H1 (cell line): ENCODE measurements around the gene CEP41. TPM values are rescaled to one million over a fixed set of nuclear protein-coding genes. Genes with fewer than 3 reads are reported as not detected.

Source experiments
- EZH2 ChIP-seq: fragments of 200-600 bp; sonication (generic); IDR thresholded peaks from 2 replicates; pipeline ENCODE4 v1.7.1; 2012; ENCODE audit warnings: low read depth, mild to moderate bottlenecking, moderate library complexity, low read length, inconsistent platforms; ENCODE audit not compliant: severe bottlenecking
- KDM4A ChIP-seq: IDR thresholded peaks from one replicate; pipeline ENCODE4 v1.7.1; 2012; ENCODE audit warnings: low read depth, mild to moderate bottlenecking, moderate library complexity, low read length, inconsistent platforms; ENCODE audit not compliant: severe bottlenecking
- NANOG ChIP-seq: IDR thresholded peaks from 2 replicates; pipeline ENCODE4 v1.6.1; 2011; ENCODE audit warnings: low read length, low read depth, mild to moderate bottlenecking, inconsistent platforms; ENCODE audit not compliant: insufficient read depth, poor library complexity, severe bottlenecking
- POLR2AphosphoS5 ChIP-seq: IDR thresholded peaks from 2 replicates; pipeline ENCODE4 v1.6.1; 2011; ENCODE audit warnings: low read depth, low read length
- POU5F1 ChIP-seq: IDR thresholded peaks from 2 replicates; pipeline ENCODE4 v1.6.1; 2011; ENCODE audit warnings: low read depth, mild to moderate bottlenecking, low read length, moderate library complexity
- polyA plus RNA-seq, 7 experiments: library from polyadenylated mRNA; depleted of rRNA in 3 of 7; stranded (reverse) in 5 of 7; unstranded in 2 of 7; fragments of >200 nt in 5 of 7; fragments of 200-250 nt in 2 of 7; gene quantifications; 1 replicate in 5 of 7; 2 replicates in 1 of 7; 4 replicates in 1 of 7; pipeline versions ENCODE4 v1.2.1 to v1.2.3, GENCODE V29; 2011 to 2013; ENCODE audit warnings: missing spikeins in 2 of 7, mixed read lengths in 2 of 7
- total RNA-seq: library from RNA; stranded (reverse); fragmentation: NEBNext Ultra II Directional; extraction: Animal tissue kit (Norgen Biotek cat#: 25700); gene quantifications from 2 replicates; pipeline ENCODE4 v1.2.1, GENCODE V29; 2021

The CEP41 gene
- total and polyA plus RNA-seq, 2 of the 8 experiments (the other 6 are each of a cell fraction or from before 2014, with no cell fraction given) = 9.3 to 12.8 TPM

- TF ChIP-seq KDM4A = no peak
- no peak for TF ChIP-seq POU5F1
- TF ChIP-seq POLR2AphosphoS5 = no peak
- TF ChIP-seq NANOG = no peak
- no peak for TF ChIP-seq EZH2
Measured at GRCh38 chr7:130393101-130393561, 47.7 kb downstream of the CEP41 start (continued).
